GM12891 (cell line): Measurements from ENCODE around the gene CAMTA1.

Experiments
- DNase-seq: peaks from one replicate; pipeline ENCODE4 v3.0.0; 2011; ENCODE audit warnings: low spot score; ENCODE audit not compliant: insufficient read length
- FAIRE-seq: peaks from 2 replicates; lab custom pipeline; 2011; peaks lifted over from hg19 to GRCh38; lab: Jason Lieb, UNC
- PAX5 ChIP-seq: IDR thresholded peaks from 2 replicates; pipeline ENCODE4 v1.6.1; 2011; ENCODE audit warnings: low read length, moderate library complexity, mild to moderate bottlenecking; ENCODE audit not compliant: insufficient read depth, severe bottlenecking
- POLR2A ChIP-seq: IDR thresholded peaks from 2 replicates; pipeline ENCODE4 v1.6.1; 2011; ENCODE audit warnings: low read depth, low read length, control low read depth
- POLR2AphosphoS5 ChIP-seq: IDR thresholded peaks from 2 replicates; pipeline ENCODE4 v1.6.1; 2011; ENCODE audit warnings: low read depth, low read length, control low read depth
- POU2F2 ChIP-seq: IDR thresholded peaks from 2 replicates; pipeline ENCODE4 v1.6.1; 2011; ENCODE audit warnings: low read depth, mild to moderate bottlenecking, control low read depth, low read length, moderate library complexity
- SPI1 ChIP-seq: IDR thresholded peaks from 2 replicates; pipeline ENCODE4 v1.6.1; 2011; ENCODE audit warnings: low read depth, low read length, control low read depth
- TAF1 ChIP-seq: IDR thresholded peaks from 2 replicates; pipeline ENCODE4 v1.6.1; 2011; ENCODE audit warnings: low read depth, low read length, control low read depth

CAMTA1 gene

DNA sequence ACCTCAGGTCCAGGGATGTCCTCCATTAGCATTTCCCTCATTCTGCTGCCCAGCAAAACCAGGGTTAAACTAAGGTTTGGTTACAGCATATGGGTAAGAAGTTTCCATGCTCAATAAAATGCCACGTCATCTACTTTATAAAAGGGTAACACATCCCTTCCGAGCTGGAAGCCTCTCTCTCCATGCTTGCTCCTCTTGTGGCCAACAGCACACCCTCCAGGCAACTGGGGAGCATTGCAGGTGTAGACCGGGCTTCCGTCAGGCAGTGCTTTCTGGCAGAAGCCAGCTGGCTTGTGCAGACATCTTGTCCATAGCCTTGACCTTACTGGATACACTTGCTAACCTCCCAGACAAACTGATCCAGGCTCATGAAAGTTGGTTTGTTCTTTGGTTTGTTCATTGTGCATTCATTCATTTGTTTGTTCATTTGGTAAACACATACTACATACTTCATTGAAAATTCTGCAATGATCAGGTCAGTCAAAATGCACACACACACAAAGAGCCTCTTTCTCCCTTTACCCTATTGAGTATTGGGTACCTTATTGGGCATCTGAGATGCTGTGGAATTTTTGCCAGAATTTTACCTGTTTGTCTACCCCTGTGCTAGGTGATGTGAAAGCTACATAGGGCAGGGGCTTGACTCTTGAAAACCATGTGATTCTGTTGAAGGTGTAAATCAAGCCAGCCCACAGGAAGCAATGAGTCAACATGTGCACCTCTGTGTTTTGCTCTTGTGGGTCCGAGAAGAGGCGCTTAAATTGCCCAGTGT lies 422.8 kb downstream of the CAMTA1 start:
- FAIRE-seq (peak; percentile 45), DNase-seq (peak; percentile 36)
- TF ChIP-seq TAF1 (no peak), SPI1 (no peak), POLR2AphosphoS5 (no peak), POLR2A (no peak), POU2F2 (no peak), PAX5 (no peak)

DNA sequence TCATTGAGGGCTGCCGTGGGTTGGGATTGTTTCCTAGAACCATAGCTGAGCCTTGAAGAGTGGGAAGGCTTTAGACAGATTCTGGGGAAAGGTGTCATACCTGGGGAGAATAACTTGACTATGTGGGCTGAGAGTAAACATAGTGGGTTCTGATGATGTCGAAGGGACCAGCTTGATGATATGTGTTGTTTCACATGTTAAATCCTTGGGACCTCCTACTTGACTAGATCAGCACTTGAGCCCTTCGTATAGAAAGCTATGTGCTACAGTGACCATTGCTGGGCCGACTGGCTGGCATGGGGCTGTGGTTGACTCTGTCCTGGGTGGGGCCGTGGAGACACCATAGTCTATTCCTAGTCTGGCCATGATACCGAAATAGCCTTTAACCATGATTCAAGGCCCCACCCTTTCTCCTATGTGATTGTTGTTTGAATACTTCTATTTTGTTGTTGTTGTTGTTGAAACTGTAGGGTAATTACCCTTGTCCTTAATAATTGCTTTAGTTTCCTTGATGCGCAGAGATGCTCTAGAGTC lies 423.5 kb downstream of the CAMTA1 start:
- TF ChIP-seq PAX5: no peak
- no peak for TF ChIP-seq POLR2AphosphoS5
- no peak for TF ChIP-seq POU2F2
- no peak for TF ChIP-seq POLR2A
- TF ChIP-seq SPI1: no peak
- TF ChIP-seq TAF1: no peak
- DNase-seq (no peak), FAIRE-seq (no peak)

DNA sequence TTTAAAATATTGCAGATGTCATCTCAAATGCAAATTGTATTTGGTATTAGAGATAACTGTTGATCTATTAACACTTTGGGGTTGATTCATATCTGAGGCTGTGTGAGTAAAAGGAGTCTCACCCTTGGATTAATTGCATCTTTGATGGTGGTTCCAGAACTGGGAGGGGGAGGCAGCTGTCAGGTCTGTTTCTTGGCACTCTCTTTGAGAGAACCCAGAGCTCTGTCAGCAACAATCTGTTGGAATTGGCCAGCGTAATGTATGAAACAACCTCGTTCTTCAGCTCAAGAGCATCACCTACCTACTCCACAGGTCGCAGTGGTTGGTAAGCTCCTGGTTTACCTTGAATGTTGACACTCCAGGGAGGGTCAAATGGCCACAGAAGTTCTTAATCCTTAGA lies 424.1 kb downstream of the CAMTA1 start:
- FAIRE-seq (no peak), DNase-seq (no peak)
- no peak for TF ChIP-seq POLR2AphosphoS5

DNA sequence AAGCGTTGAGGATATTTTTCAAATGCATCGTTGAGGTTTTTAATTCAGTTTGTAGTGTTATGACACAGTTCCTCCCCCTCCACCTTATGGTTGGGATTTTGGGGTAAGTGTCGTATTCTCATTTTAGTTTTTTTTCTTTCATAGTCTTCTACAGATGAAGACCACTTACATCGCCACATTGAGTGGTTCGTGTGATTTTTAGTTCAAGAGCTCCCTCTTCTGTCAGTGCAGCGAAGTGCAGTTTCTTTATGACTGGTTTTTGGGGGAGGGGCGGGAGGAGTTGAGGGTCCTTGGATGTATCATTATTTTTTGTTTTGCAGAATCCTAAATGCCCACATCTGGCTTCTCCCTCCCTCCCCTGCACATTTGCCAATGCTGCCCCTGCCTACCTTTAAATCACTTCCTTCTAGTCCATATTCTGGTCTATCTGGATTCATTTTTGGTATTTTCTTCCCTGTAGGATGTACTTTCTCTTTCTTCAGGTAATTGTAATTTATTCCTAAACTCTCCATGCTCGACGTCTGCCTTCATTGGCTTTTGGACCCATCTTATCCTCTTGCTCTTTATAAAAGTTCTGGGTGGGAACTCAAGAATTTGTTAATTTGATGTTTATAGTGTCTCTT lies 433.1 kb downstream of the CAMTA1 start:
- DNase-seq: peak; percentile 41
- TF ChIP-seq POU2F2 (no peak), POLR2A (no peak), SPI1 (no peak), PAX5 (no peak), POLR2AphosphoS5 (no peak), TAF1 (no peak)
- FAIRE-seq: no peak

DNA sequence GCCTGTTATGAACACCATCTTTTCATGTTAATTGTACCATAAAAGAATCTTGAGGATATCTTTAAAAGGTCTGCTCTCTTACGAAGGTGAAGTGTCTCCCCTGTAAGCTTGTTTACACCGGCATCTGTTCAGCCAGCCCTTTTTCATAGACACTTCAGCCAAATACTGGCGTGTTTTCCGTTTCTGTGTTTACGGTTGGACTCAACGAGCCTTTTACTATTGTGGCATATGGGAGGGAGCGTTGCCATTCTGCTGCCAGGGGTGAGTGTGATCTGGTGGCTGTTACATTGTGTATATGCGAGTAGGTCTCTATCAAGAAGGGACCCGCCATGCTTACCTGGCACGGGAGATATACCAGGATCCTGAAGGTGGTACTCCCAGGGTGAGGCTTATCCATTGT lies 433.8 kb downstream of the CAMTA1 start:
- FAIRE-seq (no peak), DNase-seq (no peak)
- no peak for TF ChIP-seq POLR2AphosphoS5
- no peak for TF ChIP-seq POLR2A
- TF ChIP-seq POU2F2: no peak
- no peak for TF ChIP-seq PAX5
- no peak for TF ChIP-seq SPI1
- no peak for TF ChIP-seq TAF1

DNA sequence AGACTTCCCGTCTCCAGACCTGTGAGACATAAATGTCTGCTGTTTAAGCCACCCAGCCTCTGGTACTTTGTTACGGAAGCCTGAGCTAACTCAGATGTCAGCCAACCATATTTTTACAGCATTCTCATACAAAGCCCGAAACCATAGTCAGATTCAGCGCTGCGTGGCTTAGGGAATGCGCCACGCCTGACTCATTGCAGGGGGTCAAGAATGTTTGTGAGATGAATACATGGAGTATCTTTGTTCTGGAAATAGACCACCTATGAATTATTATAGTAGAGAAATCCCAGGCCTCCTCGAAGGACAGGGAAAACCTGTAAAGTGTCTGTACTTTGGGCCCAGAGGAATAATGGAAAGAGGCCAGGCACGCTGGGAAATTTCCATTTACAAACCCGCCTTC lies 434.8 kb downstream of the CAMTA1 start:
- FAIRE-seq (no peak), DNase-seq (no peak)
- TF ChIP-seq SPI1: no peak
- no peak for TF ChIP-seq POLR2AphosphoS5
- no peak for TF ChIP-seq TAF1
- TF ChIP-seq POLR2A: no peak
- TF ChIP-seq PAX5: no peak
- no peak for TF ChIP-seq POU2F2

DNA sequence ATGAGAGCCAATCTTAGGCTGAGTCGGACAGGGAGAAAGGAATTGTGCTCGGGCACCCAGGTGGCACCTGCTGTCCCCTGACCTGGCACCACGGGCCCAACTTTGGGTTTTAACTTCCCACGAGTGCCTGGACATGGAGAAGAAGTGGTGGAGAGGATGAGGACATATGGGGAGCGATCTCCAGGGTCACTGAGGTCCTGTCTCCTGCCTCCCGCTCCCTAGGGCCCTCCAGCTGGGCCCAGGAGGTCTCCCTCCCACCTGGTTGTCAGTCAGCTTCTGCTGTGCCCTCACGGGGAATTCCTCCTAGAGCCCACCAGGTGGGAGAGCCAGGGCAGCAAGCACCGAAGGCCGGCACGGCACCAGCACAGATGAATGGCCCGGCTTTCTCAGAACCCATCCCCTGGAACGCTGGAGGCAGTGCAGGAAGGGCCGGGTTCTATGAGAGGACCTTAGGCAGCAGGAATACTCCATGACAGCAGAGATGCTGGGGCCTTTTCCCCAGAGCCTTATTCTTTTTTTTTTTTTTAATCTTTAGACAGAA lies 435.5 kb downstream of the CAMTA1 start:
- FAIRE-seq: no peak
- TF ChIP-seq POLR2AphosphoS5 (no peak), POU2F2 (no peak), TAF1 (no peak), PAX5 (no peak), SPI1 (no peak), POLR2A (no peak)
- no peak for DNase-seq

DNA sequence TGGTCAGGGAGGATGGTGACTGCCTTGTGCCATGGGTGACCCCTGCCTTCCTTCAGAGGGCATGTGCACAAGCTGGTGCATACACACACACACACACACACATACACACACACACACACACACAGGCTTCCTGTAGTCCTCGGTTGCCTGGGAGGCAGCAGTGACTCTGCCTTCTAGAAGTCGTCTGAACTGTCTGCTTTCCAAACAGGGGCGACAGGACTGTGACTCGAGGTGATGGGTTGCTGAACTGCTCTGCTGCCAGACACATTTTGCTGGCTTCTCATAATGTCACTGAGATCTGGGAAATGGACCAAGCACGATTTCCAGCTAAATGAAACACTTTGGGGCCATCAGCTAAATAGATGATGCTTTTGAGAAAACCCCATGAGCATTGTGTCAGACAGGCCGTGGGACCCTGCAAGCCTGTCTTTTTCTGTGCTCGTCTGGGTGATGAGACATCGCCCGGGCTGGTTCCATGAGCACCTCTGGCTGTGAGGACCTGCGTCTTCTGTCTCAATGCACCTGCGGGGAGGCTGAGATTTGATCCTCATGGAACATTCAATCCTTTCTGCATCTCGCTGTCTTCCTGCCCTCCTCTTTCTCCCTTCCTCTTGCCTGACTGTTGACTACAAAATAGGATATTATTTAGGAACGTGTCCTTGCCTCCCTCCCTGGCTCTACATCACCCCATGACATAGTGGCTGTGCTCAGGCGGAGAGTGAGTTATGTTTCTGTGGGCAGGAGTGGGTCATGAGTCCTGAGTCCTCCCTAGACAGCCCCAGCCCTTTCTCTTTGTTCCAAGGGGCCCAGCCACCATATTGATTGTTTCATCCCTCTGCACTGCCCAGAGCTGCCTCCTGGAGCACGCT lies 436.8 kb downstream of the CAMTA1 start:
- no peak for DNase-seq
- TF ChIP-seq PAX5: no peak
- TF ChIP-seq POLR2AphosphoS5: no peak
- TF ChIP-seq TAF1: no peak
- no peak for TF ChIP-seq SPI1
- TF ChIP-seq POLR2A: no peak
- no peak for TF ChIP-seq POU2F2
- no peak for FAIRE-seq

DNA sequence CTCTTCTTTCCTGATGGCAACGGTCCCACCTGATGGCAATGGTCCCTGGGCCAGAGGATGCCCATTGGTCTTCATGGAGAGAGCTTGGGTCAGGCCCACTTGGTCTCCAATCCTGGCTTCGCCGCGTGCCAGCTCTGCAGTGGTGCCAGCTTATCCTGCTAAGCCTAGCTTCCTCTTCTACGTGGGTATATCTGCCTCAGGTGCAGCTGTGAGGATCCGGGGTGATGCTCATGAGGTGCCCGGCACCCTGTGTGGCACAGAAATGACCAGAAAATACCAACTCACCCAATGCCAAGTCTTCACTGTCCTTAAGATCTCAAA lies 437.4 kb downstream of the CAMTA1 start:
- FAIRE-seq (no peak), DNase-seq (no peak)
- no peak for TF ChIP-seq POLR2A
- TF ChIP-seq PAX5: no peak
- no peak for TF ChIP-seq TAF1
- TF ChIP-seq POU2F2: no peak
- TF ChIP-seq POLR2AphosphoS5: no peak
- TF ChIP-seq SPI1: no peak
